Colonic mucosa (tissue), 4 donors: Measurements from ENCODE around the gene RPS19. TPM values are rescaled to one million over a fixed set of nuclear protein-coding genes. Genes with fewer than 3 reads are reported as not detected.

Experiments used
- DNase-seq: peaks from one replicate; pipeline ENCODE4 v3.0.0-alpha.2; 2020
- H3K27ac ChIP-seq: fragments of 200-600 bp; one replicate; pipeline ENCODE4 v1.8.0; 2021
- H3K27me3 ChIP-seq: fragments of 200-600 bp; one replicate; pipeline ENCODE4 v1.8.0; 2021
- H3K36me3 ChIP-seq: fragments of 200-600 bp; one replicate; pipeline ENCODE4 v1.8.0; 2021
- H3K4me1 ChIP-seq: fragments of 200-600 bp; one replicate; pipeline ENCODE4 v1.8.0; 2021; ENCODE audit warnings: mild to moderate bottlenecking
- H3K4me3 ChIP-seq: fragments of 200-600 bp; one replicate; pipeline ENCODE4 v1.8.0; 2021
- H3K9ac ChIP-seq, 2 donors: one replicate each; pipeline ENCODE4 v1.7.0; 2013; ENCODE audit warnings: control low read depth in 2 of 2, low read depth in 2 of 2, low read length in 2 of 2
- H3K9me3 ChIP-seq: fragments of 200-600 bp; one replicate; pipeline ENCODE4 v1.8.0; 2021
- CTCF ChIP-seq: fragments of 200-600 bp; IDR thresholded peaks from one replicate; pipeline ENCODE4 v1.8.0; 2022; ENCODE audit warnings: antibody characterized with exemption, mild to moderate bottlenecking
- intact Hi-C: fragments of 100-400 bp; cut with DNase I; formaldehyde crosslinking; loops from one replicate; pipeline ENCODE4 v1.14.1; 2022
- total RNA-seq, 2 donors: library from RNA; stranded (reverse); fragmentation: NEBNext Ultra II Directional in 1 of 2; extraction: Animal tissue kit (Norgen Biotek cat#: 25700) in 1 of 2; gene quantifications; one replicate each; pipeline ENCODE4 v1.2.1, GENCODE V29; 2021
- donor health status: healthy.
- donor health status: DM: no; HTN: no; CAD: no.
- donor health status: DM: no; HTN: no; CAD: no.

Gene RPS19
- total RNA-seq, 2 donors from 2014 or later = 1,710 to 2,039 TPM

GRCh38 chr19:41880329-41880708, 20.3 kb downstream of the RPS19 start:
- H3K36me3 ChIP-seq = no peaks in the 10 kb centered on the region
- no peak overlapping the region for H3K4me3 ChIP-seq
- no peaks in the 10 kb centered on the region for H3K9me3 ChIP-seq
- H3K4me1 ChIP-seq = no peaks in the 10 kb centered on the region
- intact Hi-C loops = no loop called here
- no peak for DNase-seq
- H3K27me3 ChIP-seq = no peaks in the 10 kb centered on the region
- no peak for TF ChIP-seq CTCF
- H3K9ac ChIP-seq = no peak overlapping the region
- H3K27ac ChIP-seq = no peak overlapping the region

- no peaks in the 10 kb centered on the region for H3K9me3 ChIP-seq
- H3K4me3 ChIP-seq = peak within 1 kb of the TSS; percentile 79
- H3K27ac ChIP-seq = peak within 1 kb of the TSS; percentile 88
- peaks cover 19% of the 10 kb centered on the region for H3K4me1 ChIP-seq
- H3K9ac ChIP-seq = peak within 1 kb of the TSS; percentile 84 to 92
- no peak for TF ChIP-seq CTCF
- H3K27me3 ChIP-seq = no peaks in the 10 kb centered on the region
- H3K36me3 ChIP-seq = no peaks in the 10 kb centered on the region
- DNase-seq = peak; percentile 63
- intact Hi-C loops = no loop called here
Measured at GRCh38 chr19:41882568-41883462, 22.8 kb downstream of the RPS19 start, which contains the start of gene ARHGEF1. TSS of gene ARHGEF1 (plus strand) at chr19:41883184. CDS start at chr19:41888083, 4,899 bp downstream.

- TF ChIP-seq CTCF = no peak
- intact Hi-C loops = no loop called here
- Histone ChIP-seq H3K9ac (peak overlapping the region; percentile 79 to 92), H3K36me3 (no peaks in the 10 kb centered on the region), H3K27ac (peak overlapping the region; percentile 88), H3K9me3 (no peaks in the 10 kb centered on the region), H3K4me1 (peaks cover 19% of the 10 kb centered on the region), H3K4me3 (peak overlapping the region; percentile 79), H3K27me3 (no peaks in the 10 kb centered on the region)
- no peak for DNase-seq
Measured at GRCh38 chr19:41883463-41883820, 23.4 kb downstream of the RPS19 start.

GRCh38 chr19:41883821-41884733, 24.0 kb downstream of the RPS19 start:
- peak; percentile 97 for DNase-seq
- Histone ChIP-seq H3K9ac (peak overlapping the region; percentile 91 to 92), H3K36me3 (peaks cover 3% of the 10 kb centered on the region), H3K9me3 (no peaks in the 10 kb centered on the region), H3K4me1 (peaks cover 19% of the 10 kb centered on the region), H3K27me3 (no peaks in the 10 kb centered on the region), H3K27ac (peak overlapping the region; percentile 88), H3K4me3 (peak overlapping the region; percentile 79)
- intact Hi-C loops = no loop called here
- no peak for TF ChIP-seq CTCF
